Activated CD8-positive, alpha-beta T cell treated with anti-CD3 and anti-CD28 coated beads for 36 hours (primary cell): Measurements from ENCODE around the gene PRDM16. TPM values are rescaled to one million over a fixed set of nuclear protein-coding genes. Genes with fewer than 3 reads are reported as not detected.

ENCODE experiments used
- ATAC-seq: fragments of 200-7000 bp; cut with Tn5 transposase; one replicate; pipeline ENCODE4 v1.10.0; 2021; ENCODE audit warnings: mild to moderate bottlenecking, moderate library complexity
- CTCF ChIA-PET: fragments of 350-600 bp; sonication (Branson Sonifier 250); formaldehyde crosslinking; loops from one replicate; lab custom pipeline; 2021; ENCODE audit warnings: antibody characterized with exemption; lab: Charles Lee
- POLR2A ChIA-PET: fragments of 350-600 bp; sonication (Branson Sonifier 250); formaldehyde crosslinking; loops from one replicate; lab custom pipeline; 2021; ENCODE audit warnings: antibody characterized with exemption; lab: Charles Lee
- DNase-seq: peaks from one replicate; pipeline ENCODE4 v3.0.0-alpha.2; 2020
- H3K27ac Mint-ChIP-seq: one replicate; pipeline ENCODE4 v1.8.0; 2021; ENCODE audit warnings: mild to moderate bottlenecking, mixed read lengths
- H3K27me3 Mint-ChIP-seq: one replicate; pipeline ENCODE4 v1.8.0; 2021; ENCODE audit warnings: mixed read lengths
- H3K36me3 Mint-ChIP-seq: one replicate; pipeline ENCODE4 v1.8.0; 2021; ENCODE audit warnings: low read depth, mixed read lengths
- H3K4me1 Mint-ChIP-seq: one replicate; pipeline ENCODE4 v1.8.0; 2021; ENCODE audit warnings: low read depth, mixed read lengths
- H3K4me3 Mint-ChIP-seq: one replicate; pipeline ENCODE4 v1.8.0; 2021; ENCODE audit warnings: mild to moderate bottlenecking, moderate library complexity, mixed read lengths
- H3K9me3 Mint-ChIP-seq: one replicate; pipeline ENCODE4 v1.8.0; 2021; ENCODE audit warnings: mixed read lengths
- intact Hi-C: fragments of 100-400 bp; cut with micrococcal nuclease; formaldehyde crosslinking; loops from one replicate; pipeline ENCODE4 v1.10.0; 2022
- total RNA-seq, 2 experiments: library from RNA; stranded (reverse); gene quantifications; one replicate each; pipeline ENCODE4 v1.2.3, GENCODE V29; 2021
- TF ChIP-seq, protein P1 (sequence below): fragments of 200-600 bp; IDR thresholded peaks from one replicate; pipeline ENCODE4 v1.8.0; 2022; ENCODE audit warnings: antibody characterized with exemption, mild to moderate bottlenecking

Gene PRDM16
- total RNA-seq, 2 experiments from 2014 or later: 0.29 to 0.49 TPM

GRCh38 chr1:3136532-3136931, 67.5 kb downstream of the PRDM16 start:
- intact Hi-C loops: no loop called here
- H3K27ac Mint-ChIP-seq: no peak overlapping the region
- H3K9me3 Mint-ChIP-seq: no peaks in the 10 kb centered on the region
- POLR2A ChIA-PET: no interaction called here
- H3K4me1 Mint-ChIP-seq: no peaks in the 10 kb centered on the region
- TF ChIP-seq, protein P1, sequence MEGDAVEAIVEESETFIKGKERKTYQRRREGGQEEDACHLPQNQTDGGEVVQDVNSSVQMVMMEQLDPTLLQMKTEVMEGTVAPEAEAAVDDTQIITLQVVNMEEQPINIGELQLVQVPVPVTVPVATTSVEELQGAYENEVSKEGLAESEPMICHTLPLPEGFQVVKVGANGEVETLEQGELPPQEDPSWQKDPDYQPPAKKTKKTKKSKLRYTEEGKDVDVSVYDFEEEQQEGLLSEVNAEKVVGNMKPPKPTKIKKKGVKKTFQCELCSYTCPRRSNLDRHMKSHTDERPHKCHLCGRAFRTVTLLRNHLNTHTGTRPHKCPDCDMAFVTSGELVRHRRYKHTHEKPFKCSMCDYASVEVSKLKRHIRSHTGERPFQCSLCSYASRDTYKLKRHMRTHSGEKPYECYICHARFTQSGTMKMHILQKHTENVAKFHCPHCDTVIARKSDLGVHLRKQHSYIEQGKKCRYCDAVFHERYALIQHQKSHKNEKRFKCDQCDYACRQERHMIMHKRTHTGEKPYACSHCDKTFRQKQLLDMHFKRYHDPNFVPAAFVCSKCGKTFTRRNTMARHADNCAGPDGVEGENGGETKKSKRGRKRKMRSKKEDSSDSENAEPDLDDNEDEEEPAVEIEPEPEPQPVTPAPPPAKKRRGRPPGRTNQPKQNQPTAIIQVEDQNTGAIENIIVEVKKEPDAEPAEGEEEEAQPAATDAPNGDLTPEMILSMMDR: no peak
- no peak overlapping the region for H3K4me3 Mint-ChIP-seq
- CTCF ChIA-PET: no interaction called here
- ATAC-seq (no peak), DNase-seq (no peak)
- no peaks in the 10 kb centered on the region for H3K36me3 Mint-ChIP-seq
- no peaks in the 10 kb centered on the region for H3K27me3 Mint-ChIP-seq

GRCh38 chr1:3137111-3138100, 68.4 kb downstream of the PRDM16 start:
- DNase-seq (no peak), ATAC-seq (no peak)
- Mint-ChIP-seq H3K9me3 (no peaks in the 10 kb centered on the region), H3K36me3 (no peaks in the 10 kb centered on the region), H3K4me3 (no peak overlapping the region), H3K4me1 (no peaks in the 10 kb centered on the region), H3K27me3 (no peaks in the 10 kb centered on the region), H3K27ac (no peak overlapping the region)
- ChIA-PET POLR2A (no interaction called here), CTCF (no interaction called here)
- TF ChIP-seq, protein P1: no peak
- intact Hi-C loops: no loop called here

DNA sequence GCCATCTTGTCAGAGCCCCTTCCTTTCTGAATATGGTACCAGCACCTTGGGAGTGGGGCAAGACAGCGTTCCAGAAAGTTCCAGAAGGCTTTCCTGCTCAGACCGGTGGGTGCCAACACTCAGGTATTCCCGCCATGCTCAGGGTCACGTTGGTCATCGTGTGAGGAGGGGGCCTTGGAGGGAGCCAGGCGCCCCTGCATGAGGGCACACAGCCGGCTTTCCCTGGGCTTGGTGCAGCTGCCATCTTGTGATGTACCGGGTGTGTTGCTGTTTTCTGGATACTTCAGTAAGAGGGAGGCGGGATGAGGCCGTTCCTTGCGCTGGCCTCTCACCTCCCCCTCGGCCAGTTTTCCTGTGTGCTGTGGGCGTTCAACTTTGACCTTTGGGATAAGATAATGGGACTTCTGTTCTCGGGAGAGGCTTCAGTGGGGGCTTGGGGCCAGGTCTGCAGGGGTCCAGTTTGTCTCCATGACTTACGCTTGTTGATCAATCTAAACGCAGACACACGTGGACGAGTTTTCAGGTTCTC, 69.7 kb downstream of the PRDM16 start:
- no peaks in the 10 kb centered on the region for H3K9me3 Mint-ChIP-seq
- intact Hi-C loops: no loop called here
- DNase-seq (no peak), ATAC-seq (no peak)
- no peak overlapping the region for H3K4me3 Mint-ChIP-seq
- TF ChIP-seq, protein P1: no peak
- no peak overlapping the region for H3K27ac Mint-ChIP-seq
- H3K4me1 Mint-ChIP-seq: no peaks in the 10 kb centered on the region
- ChIA-PET CTCF (no interaction called here), POLR2A (no interaction called here)
- no peaks in the 10 kb centered on the region for H3K27me3 Mint-ChIP-seq
- H3K36me3 Mint-ChIP-seq: no peaks in the 10 kb centered on the region

DNA sequence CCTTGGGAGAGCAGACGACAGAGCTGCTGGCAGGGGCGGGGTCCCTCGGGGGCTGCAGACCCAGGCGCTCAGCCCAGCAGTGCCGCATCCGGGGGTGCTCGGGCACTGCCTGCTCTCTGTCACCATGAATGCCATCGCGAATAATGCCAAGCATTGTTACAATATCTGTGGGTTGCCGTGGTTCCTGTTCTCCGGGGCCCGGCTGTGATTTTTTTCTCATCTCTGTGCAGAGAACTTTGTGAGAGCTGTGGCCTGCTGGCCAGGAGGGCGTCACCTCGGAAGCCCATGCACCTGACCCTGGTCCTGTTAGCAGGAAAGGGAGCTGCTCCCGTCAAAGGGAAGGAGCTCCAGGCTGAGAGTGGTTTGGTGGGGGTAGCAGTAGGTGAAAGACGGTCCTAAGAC, 70.4 kb downstream of the PRDM16 start:
- CTCF ChIA-PET: no interaction called here
- TF ChIP-seq, protein P1: no peak
- Mint-ChIP-seq H3K9me3 (no peaks in the 10 kb centered on the region), H3K36me3 (no peaks in the 10 kb centered on the region), H3K27me3 (no peaks in the 10 kb centered on the region), H3K27ac (no peak overlapping the region), H3K4me3 (no peak overlapping the region), H3K4me1 (no peaks in the 10 kb centered on the region)
- intact Hi-C loops: no loop called here
- DNase-seq (no peak), ATAC-seq (no peak)
- POLR2A ChIA-PET: no interaction called here

DNA sequence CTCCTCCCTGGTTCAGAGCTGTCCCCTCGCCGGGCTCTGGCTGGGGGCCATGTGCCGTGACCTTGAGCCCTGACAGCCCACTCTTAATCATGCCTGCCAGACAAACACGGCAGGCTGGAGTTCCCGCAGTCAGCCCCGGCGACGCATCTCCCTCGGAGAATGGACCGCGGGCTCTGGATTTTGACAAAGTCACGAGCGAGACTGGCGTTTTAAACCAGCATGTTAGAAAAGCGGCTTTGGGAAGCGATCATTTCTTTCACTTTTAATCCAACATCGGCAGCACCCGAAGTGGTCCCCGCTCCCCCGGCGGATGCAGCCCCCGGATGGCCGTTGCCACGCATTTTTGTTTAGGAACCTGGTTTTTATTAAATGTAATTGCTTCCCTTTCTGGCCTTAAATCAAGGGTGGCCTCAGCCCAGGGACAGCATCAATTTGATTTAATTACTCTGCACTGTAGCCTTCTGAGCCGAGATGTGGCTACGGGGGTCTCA, 70.9 kb downstream of the PRDM16 start:
- H3K36me3 Mint-ChIP-seq: no peaks in the 10 kb centered on the region
- H3K9me3 Mint-ChIP-seq: no peaks in the 10 kb centered on the region
- no peak overlapping the region for H3K4me3 Mint-ChIP-seq
- H3K27me3 Mint-ChIP-seq: no peaks in the 10 kb centered on the region
- TF ChIP-seq, protein P1: no peak
- H3K4me1 Mint-ChIP-seq: no peaks in the 10 kb centered on the region
- POLR2A ChIA-PET: no interaction called here
- H3K27ac Mint-ChIP-seq: no peak overlapping the region
- no peak for ATAC-seq
- CTCF ChIA-PET: no interaction called here
- intact Hi-C loops: no loop called here
- DNase-seq: no peak
